Measurements from ENCODE around the gene DCC. TPM values are rescaled to one million over a fixed set of nuclear protein-coding genes. Genes with fewer than 3 reads are reported as not detected.

DCC gene
- total RNA-seq, 6 experiments from 2014 or later: not detected

GRCh38 chr18:52537261-52537660 lies 197.3 kb downstream of the DCC start:
- peaks cover 37% of the 10 kb centered on the region for H3K9me3 Mint-ChIP-seq
- no peaks in the 10 kb centered on the region for H3K36me3 Mint-ChIP-seq (ENCODE audit: low read depth)
- no peak overlapping the region for H3K27ac Mint-ChIP-seq
- H3K27me3 Mint-ChIP-seq (ENCODE audit: insufficient read depth): no peaks in the 10 kb centered on the region; the same call in 1 of the 2 replicates
- H3K4me1 Mint-ChIP-seq (ENCODE audit: low read depth): no peaks in the 10 kb centered on the region
- no peak overlapping the region for H3K4me3 Mint-ChIP-seq
- DNase-seq: no peak
- TF ChIP-seq, protein P1, sequence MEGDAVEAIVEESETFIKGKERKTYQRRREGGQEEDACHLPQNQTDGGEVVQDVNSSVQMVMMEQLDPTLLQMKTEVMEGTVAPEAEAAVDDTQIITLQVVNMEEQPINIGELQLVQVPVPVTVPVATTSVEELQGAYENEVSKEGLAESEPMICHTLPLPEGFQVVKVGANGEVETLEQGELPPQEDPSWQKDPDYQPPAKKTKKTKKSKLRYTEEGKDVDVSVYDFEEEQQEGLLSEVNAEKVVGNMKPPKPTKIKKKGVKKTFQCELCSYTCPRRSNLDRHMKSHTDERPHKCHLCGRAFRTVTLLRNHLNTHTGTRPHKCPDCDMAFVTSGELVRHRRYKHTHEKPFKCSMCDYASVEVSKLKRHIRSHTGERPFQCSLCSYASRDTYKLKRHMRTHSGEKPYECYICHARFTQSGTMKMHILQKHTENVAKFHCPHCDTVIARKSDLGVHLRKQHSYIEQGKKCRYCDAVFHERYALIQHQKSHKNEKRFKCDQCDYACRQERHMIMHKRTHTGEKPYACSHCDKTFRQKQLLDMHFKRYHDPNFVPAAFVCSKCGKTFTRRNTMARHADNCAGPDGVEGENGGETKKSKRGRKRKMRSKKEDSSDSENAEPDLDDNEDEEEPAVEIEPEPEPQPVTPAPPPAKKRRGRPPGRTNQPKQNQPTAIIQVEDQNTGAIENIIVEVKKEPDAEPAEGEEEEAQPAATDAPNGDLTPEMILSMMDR (IDR thresholded peaks at IDR 0.05): no peak

- H3K27ac Mint-ChIP-seq: no peak overlapping the region
- no peak for DNase-seq
- H3K4me3 Mint-ChIP-seq: no peak overlapping the region
- no peaks in the 10 kb centered on the region; the same call in 1 of the 2 replicates for H3K27me3 Mint-ChIP-seq (ENCODE audit: insufficient read depth)
- H3K4me1 Mint-ChIP-seq (ENCODE audit: low read depth): no peaks in the 10 kb centered on the region
- peaks cover 35% of the 10 kb centered on the region for H3K9me3 Mint-ChIP-seq
- TF ChIP-seq, protein P1 (IDR thresholded peaks at IDR 0.05): no peak
- H3K36me3 Mint-ChIP-seq (ENCODE audit: low read depth): no peaks in the 10 kb centered on the region
Measured at GRCh38 chr18:52541056-52541455, 201.1 kb downstream of the DCC start.

DNA sequence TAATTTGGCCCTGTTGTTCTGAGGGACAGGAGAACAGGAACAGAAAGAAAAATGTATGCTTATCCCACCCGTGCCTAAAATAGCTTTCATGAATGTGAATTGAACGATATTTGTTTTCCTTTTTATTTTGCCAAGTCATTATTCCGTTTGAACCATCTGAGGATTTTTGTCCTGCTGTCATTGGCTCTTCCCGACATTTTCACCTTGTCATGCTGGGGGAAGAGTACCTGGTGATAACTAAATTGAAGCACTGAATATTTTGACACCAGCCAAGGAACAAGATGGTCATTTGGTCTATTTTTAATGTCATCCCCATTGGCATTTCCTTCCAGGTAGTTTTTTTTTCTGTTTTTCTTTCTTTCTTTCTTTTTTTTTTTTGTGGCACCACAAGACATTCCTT lies 204.1 kb downstream of the DCC start:
- Mint-ChIP-seq H3K4me1 (ENCODE audit: low read depth) (no peaks in the 10 kb centered on the region), H3K27me3 (ENCODE audit: insufficient read depth) (no peaks in the 10 kb centered on the region), H3K36me3 (ENCODE audit: low read depth) (no peaks in the 10 kb centered on the region), H3K27ac (no peak overlapping the region), H3K9me3 (peaks cover 27% of the 10 kb centered on the region), H3K4me3 (no peak overlapping the region)
- DNase-seq: no peak
- TF ChIP-seq, protein P1 (IDR thresholded peaks at IDR 0.05): no peak

DNA sequence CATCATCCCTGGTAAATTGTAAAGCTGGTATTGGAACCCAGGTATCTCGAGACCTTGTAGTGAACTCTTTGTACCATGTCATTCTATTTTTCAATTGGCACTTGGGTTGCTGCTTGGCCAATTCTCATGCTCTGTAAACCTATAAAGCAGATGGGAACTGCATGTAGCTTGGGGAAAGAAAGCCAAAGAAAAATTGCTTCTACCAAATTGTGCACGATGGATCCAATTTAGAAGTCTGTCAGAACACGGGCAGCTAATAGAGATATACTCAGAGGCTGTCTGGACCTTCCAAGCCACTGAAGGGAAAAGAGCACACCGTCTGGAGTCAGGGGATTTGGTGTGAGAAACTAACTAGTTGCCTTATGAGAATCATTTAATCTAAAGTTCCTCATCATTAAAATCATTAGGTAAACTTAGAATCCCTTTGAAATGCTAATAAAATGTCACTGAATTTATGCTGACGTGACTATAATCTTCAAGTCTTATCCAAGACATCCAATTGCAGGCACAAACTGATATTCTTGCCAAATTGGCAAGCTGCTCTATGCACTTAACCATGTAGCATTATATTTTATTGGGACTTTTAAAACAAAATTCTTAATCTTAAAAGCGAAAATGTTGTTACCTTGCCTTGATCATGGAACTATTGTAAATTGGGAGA lies 206.8 kb downstream of the DCC start:
- no peak overlapping the region for H3K27ac Mint-ChIP-seq
- no peak for DNase-seq
- H3K4me3 Mint-ChIP-seq: no peak overlapping the region
- peaks cover 29% of the 10 kb centered on the region for H3K9me3 Mint-ChIP-seq
- H3K4me1 Mint-ChIP-seq (ENCODE audit: low read depth): no peaks in the 10 kb centered on the region
- TF ChIP-seq, protein P1 (IDR thresholded peaks at IDR 0.05): no peak
- H3K27me3 Mint-ChIP-seq (ENCODE audit: insufficient read depth): no peaks in the 10 kb centered on the region
- H3K36me3 Mint-ChIP-seq (ENCODE audit: low read depth): no peaks in the 10 kb centered on the region

DNA sequence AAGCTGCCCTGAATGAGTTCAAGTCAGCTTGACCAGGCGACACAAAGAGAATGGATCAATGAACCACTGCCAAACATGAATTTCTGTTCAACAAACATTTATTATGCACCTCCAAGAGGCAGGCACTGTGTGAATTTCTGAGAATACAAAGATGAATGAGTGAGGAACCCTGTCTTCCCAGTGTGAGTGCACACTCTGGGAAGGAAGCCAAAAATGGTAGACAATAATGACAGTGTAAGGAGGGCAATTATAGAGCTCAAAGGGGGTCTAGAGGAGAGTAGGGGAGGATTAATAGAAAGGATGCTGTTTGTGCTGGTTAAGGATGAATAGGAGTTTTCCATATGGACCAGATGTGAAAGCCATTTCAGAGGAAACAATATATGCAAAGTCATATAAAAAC lies 213.4 kb downstream of the DCC start:
- Mint-ChIP-seq H3K9me3 (peaks cover 31% of the 10 kb centered on the region), H3K4me1 (ENCODE audit: low read depth) (no peaks in the 10 kb centered on the region), H3K27me3 (ENCODE audit: insufficient read depth) (no peaks in the 10 kb centered on the region), H3K4me3 (no peak overlapping the region), H3K27ac (no peak overlapping the region), H3K36me3 (ENCODE audit: low read depth) (no peaks in the 10 kb centered on the region)
- TF ChIP-seq, protein P1 (IDR thresholded peaks at IDR 0.05): no peak
- no peak for DNase-seq

Data from HFFc6 (cell line).